HEK293 (cell line): ENCODE data around the gene CA9.

Source experiments
- CTCF ChIA-PET: fragments of 350-600 bp; formaldehyde crosslinking; extraction: SDS; loops from one replicate; lab custom pipeline; 2021; ENCODE audit warnings: antibody characterized with exemption; lab: Yijun Ruan, JAX
- POLR2A ChIA-PET: fragments of 300-600 bp; formaldehyde crosslinking; extraction: SDS; loops from one replicate; lab custom pipeline; 2020; ENCODE audit warnings: antibody characterized with exemption, inconsistent platforms; lab: Yijun Ruan, JAX
- H3K27ac ChIP-seq: fragments of 200-500 bp; sonication (Bioruptor generic); 2 replicates; pipeline ENCODE4 v1.5.1; 2014; ENCODE audit warnings: low read depth, low read length, control low read depth, inconsistent platforms; ENCODE audit errors: extremely low read depth
- H3K36me3 ChIP-seq, 2 experiments: fragments of 200-500 bp in 1 of 2; sonication (Bioruptor generic) in 1 of 2; 1 replicate in 1 of 2; 2 replicates in 1 of 2; pipeline ENCODE4 v1.5.1; 2014 to 2017; ENCODE audit warnings: inconsistent platforms in 2 of 2, low read length in 2 of 2; ENCODE audit not compliant: control insufficient read depth in 2 of 2, insufficient read depth in 1 of 2
- H3K4me1 ChIP-seq: fragments of 200-500 bp; sonication (Bioruptor generic); 2 replicates; pipeline ENCODE4 v1.5.1; 2014; ENCODE audit warnings: mild to moderate bottlenecking, low read length, inconsistent platforms; ENCODE audit not compliant: control insufficient read depth, insufficient read depth
- H3K4me3 ChIP-seq: 2 replicates; pipeline ENCODE4 v1.5.1; 2011; ENCODE audit warnings: low read depth, mild to moderate bottlenecking, control low read depth, low read length, moderate library complexity
- H3K9me3 ChIP-seq: fragments of 200-500 bp; sonication (Bioruptor generic); 2 replicates; pipeline ENCODE4 v1.5.1; 2014; ENCODE audit warnings: low read depth, low read length, inconsistent platforms; ENCODE audit not compliant: control insufficient read depth, insufficient read depth
- CTCF ChIP-seq: fragments of 450-650 bp; formaldehyde crosslinking; IDR thresholded peaks from 2 replicates; pipeline ENCODE4 v1.5.1; 2016; ENCODE audit warnings: missing biosample characterization, missing genetic modification characterization
- EGR2 ChIP-seq: fragments of 450-650 bp; formaldehyde crosslinking; IDR thresholded peaks from 2 replicates; pipeline ENCODE4 v1.5.1; 2016; ENCODE audit warnings: low read depth, missing biosample characterization, missing genetic modification characterization
- IKZF3 ChIP-seq: fragments of 450-650 bp; IDR thresholded peaks from 2 replicates; pipeline ENCODE4 v1.5.0; 2018; ENCODE audit warnings: missing biosample characterization, mild to moderate bottlenecking, missing genetic modification characterization, moderate library complexity
- KLF10 ChIP-seq: fragments of 450-650 bp; IDR thresholded peaks from 2 replicates; pipeline ENCODE4 v1.5.1; 2018; ENCODE audit warnings: missing biosample characterization, mild to moderate bottlenecking, missing genetic modification characterization
- PRDM1 ChIP-seq: fragments of 450-650 bp; formaldehyde crosslinking; IDR thresholded peaks from 2 replicates; pipeline ENCODE4; 2016; ENCODE audit warnings: missing biosample characterization, missing genetic modification characterization
- SETDB1 ChIP-seq: IDR thresholded peaks from one replicate; pipeline ENCODE4 v1.6.1; 2017; ENCODE audit warnings: mild to moderate bottlenecking, low read length, moderate library complexity, mixed read lengths; ENCODE audit not compliant: insufficient read length
- ZBTB17 ChIP-seq: fragments of 450-650 bp; formaldehyde crosslinking; IDR thresholded peaks from 2 replicates; pipeline ENCODE4 v1.5.1; 2016; ENCODE audit warnings: missing biosample characterization, missing genetic modification characterization
- ZBTB20 ChIP-seq: fragments of 450-650 bp; formaldehyde crosslinking; IDR thresholded peaks from 2 replicates; pipeline ENCODE4 v1.5.1; 2016; ENCODE audit warnings: missing biosample characterization, missing genetic modification characterization
- ZFP41 ChIP-seq: fragments of 450-650 bp; formaldehyde crosslinking; IDR thresholded peaks from 2 replicates; pipeline ENCODE4 v1.5.1; 2016; ENCODE audit warnings: missing biosample characterization, missing genetic modification characterization, borderline replicate concordance
- ZNF121 ChIP-seq: fragments of 450-650 bp; formaldehyde crosslinking; IDR thresholded peaks from 2 replicates; pipeline ENCODE4 v1.5.1; 2016; ENCODE audit warnings: missing biosample characterization, missing genetic modification characterization
- ZNF221 ChIP-seq: fragments of 450-650 bp; formaldehyde crosslinking; IDR thresholded peaks from 2 replicates; pipeline ENCODE4 v1.5.1; 2017; ENCODE audit warnings: missing biosample characterization, missing genetic modification characterization, borderline replicate concordance
- ZNF302 ChIP-seq: fragments of 450-650 bp; formaldehyde crosslinking; IDR thresholded peaks from 2 replicates; pipeline ENCODE4 v1.5.1; 2016; ENCODE audit warnings: missing biosample characterization, missing genetic modification characterization, low read depth
- ZNF341 ChIP-seq: fragments of 450-650 bp; formaldehyde crosslinking; IDR thresholded peaks from 2 replicates; pipeline ENCODE4; 2016; ENCODE audit warnings: low read depth, missing biosample characterization, missing genetic modification characterization
- ZNF350 ChIP-seq: fragments of 450-650 bp; formaldehyde crosslinking; IDR thresholded peaks from 2 replicates; pipeline ENCODE4 v1.5.0; 2017; ENCODE audit warnings: missing biosample characterization, mild to moderate bottlenecking, missing genetic modification characterization
- ZNF362 ChIP-seq: fragments of 450-650 bp; formaldehyde crosslinking; IDR thresholded peaks from 2 replicates; pipeline ENCODE4 v1.5.1; 2016; ENCODE audit warnings: missing biosample characterization, missing genetic modification characterization
- ZNF366 ChIP-seq: fragments of 450-650 bp; formaldehyde crosslinking; conservative IDR thresholded peaks from 2 replicates; pipeline ENCODE4 v1.5.1; 2016; ENCODE audit warnings: missing biosample characterization, missing genetic modification characterization
- ZNF501 ChIP-seq: fragments of 450-650 bp; formaldehyde crosslinking; IDR thresholded peaks from 2 replicates; pipeline ENCODE4 v1.5.1; 2016; ENCODE audit warnings: missing biosample characterization, missing genetic modification characterization
- ZNF544 ChIP-seq: fragments of 450-650 bp; formaldehyde crosslinking; IDR thresholded peaks from 2 replicates; pipeline ENCODE4 v1.5.0; 2017; ENCODE audit warnings: missing biosample characterization, missing genetic modification characterization
- ZNF600 ChIP-seq: fragments of 450-650 bp; formaldehyde crosslinking; IDR thresholded peaks from 2 replicates; pipeline ENCODE4 v1.5.1; 2016; ENCODE audit warnings: missing biosample characterization, missing genetic modification characterization
- ZNF621 ChIP-seq: fragments of 450-650 bp; formaldehyde crosslinking; IDR thresholded peaks from 2 replicates; pipeline ENCODE4 v1.5.1; 2017; ENCODE audit warnings: missing biosample characterization, missing genetic modification characterization
- ZNF629 ChIP-seq: fragments of 450-650 bp; formaldehyde crosslinking; IDR thresholded peaks from 2 replicates; pipeline ENCODE4 v1.5.1; 2017; ENCODE audit warnings: missing biosample characterization, missing genetic modification characterization
- ZNF792 ChIP-seq: fragments of 450-650 bp; formaldehyde crosslinking; IDR thresholded peaks from 2 replicates; pipeline ENCODE4 v1.5.1; 2016; ENCODE audit warnings: missing biosample characterization, missing genetic modification characterization

The CA9 gene

DNA sequence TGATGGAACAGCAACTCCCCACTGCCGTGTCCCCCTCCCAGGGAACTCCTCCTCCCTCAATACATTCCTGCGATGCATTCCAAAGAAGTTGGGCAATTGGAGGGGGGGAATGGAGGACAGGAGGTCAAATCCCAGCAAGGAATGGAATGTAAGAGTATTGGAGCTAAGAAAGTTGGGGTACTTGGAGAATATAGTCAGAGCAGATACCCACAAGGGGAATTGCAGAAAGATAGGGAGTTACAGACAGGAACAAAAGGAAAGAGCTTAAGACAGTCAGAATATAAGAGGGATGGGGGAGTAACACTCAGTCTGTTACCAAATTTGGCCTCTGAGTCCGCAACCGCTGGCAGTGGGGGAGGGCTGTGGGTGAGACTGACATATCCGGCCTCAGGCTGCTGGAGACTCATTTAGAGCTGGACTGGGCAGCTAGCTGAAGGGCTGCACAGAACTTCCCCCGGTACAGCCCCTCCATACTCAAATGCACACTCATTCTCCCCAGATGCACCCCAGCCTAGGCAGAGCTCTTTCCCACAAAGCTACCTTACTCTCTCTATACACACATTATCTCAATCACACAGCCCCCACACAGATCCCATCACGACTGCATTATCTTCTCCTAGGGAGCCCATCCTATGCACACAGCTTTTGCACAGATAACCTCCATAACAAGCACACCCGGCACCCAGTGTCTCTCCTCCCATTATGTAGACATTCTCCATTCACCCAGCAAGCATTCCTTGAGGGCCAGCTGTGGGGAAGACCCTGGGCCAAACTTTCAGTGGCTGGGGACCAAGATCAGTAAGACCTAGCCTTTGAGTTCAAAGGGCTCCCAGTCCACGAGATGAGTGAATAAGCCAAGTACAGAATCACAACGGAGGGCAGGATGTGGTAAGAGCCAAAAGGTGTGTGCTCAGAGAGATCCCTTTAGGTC is 54.6 kb downstream of the CA9 start:
- no peak for TF ChIP-seq IKZF3
- TF ChIP-seq ZNF341 (tag by site-specific recombination), result peak; percentile 31; the same call in 1 of the 2 replicates
- no peak for TF ChIP-seq ZNF350
- 0 out of 2 replicates have a peak, but pooled peaks have one; percentile 10 for TF ChIP-seq ZNF600 (tag by site-specific recombination)
- Histone ChIP-seq H3K4me1 (peaks cover 6% of the 10 kb centered on the region; the same call in 1 of the 2 replicates), H3K4me3 (no peak overlapping the region), H3K27ac (no peak overlapping the region), H3K36me3 (peaks cover 10 to 58% of the 10 kb centered on the region in 2 experiments), H3K9me3 (no peaks in the 10 kb centered on the region)
- POLR2A ChIA-PET, result interaction anchor here (0.6 to 1.9 kb wide), 15 partner anchors 9 to 625 kb away, joined by 3 to 11 read pairs (median 3); partner anchors contain the start of genes ARHGEF39, CCDC107, RMRP and STOML2
- CTCF ChIA-PET, result interaction anchor here (0.6 to 8.0 kb wide), 20 partner anchors 8 to 125 kb away, joined by 3 to 88 read pairs (median 4); partner anchors contain the start of genes CCDC107 and RMRP

DNA sequence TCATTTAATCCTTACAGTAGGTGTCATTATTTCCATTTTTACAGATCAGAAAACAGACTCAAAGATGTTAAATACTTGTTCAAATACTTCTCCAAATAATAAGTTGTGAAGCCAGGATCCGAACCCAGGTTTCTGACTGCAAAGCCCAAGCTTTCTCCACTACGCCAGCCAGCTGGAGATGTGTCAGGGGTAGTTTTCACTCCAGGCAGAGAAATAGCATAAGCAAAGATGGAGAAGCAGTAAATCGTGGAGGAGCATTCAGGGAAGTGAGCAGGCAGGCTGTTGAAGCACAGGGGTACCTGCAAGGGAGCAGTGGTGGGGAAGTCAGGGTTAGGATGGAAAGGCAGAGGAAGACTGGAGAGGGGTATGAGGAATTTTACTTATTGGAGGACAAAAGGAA is 55.4 kb downstream of the CA9 start:
- ChIA-PET POLR2A (interaction anchor here (0.6 to 1.7 kb wide), 3 partner anchors 28 to 626 kb away, joined by 3 to 4 read pairs (median 3); partner anchors contain the start of gene STOML2), CTCF (interaction anchor here (0.6 to 8.0 kb wide), 18 partner anchors 8 to 240 kb away, joined by 3 to 88 read pairs (median 5); partner anchors contain the start of genes CCDC107 and RMRP)
- Histone ChIP-seq H3K27ac (no peak overlapping the region), H3K4me3 (no peak overlapping the region), H3K36me3 (peaks cover 5 to 56% of the 10 kb centered on the region in 2 experiments; a peak in 2 of 3 replicates), H3K9me3 (no peaks in the 10 kb centered on the region), H3K4me1 (peaks cover 13% of the 10 kb centered on the region)
- no peak for TF ChIP-seq IKZF3
- TF ChIP-seq ZNF302, result no peak
- TF ChIP-seq ZNF362 (tag by site-specific recombination), result no peak
- no peak for TF ChIP-seq ZNF501
- TF ChIP-seq ZNF544, result no peak
- no peak for TF ChIP-seq ZNF221 (tag by site-specific recombination)
- TF ChIP-seq ZNF121 (tag by site-specific recombination), result no peak
- no peak for TF ChIP-seq EGR2 (tag by site-specific recombination)

- CTCF ChIA-PET, result interaction anchor here (0.6 to 8.0 kb wide), 29 partner anchors 8 to 742 kb away, joined by 3 to 88 read pairs (median 5); partner anchors contain the start of genes CCDC107 and RMRP
- H3K4me1 ChIP-seq, result peaks cover 13% of the 10 kb centered on the region
- H3K9me3 ChIP-seq, result no peaks in the 10 kb centered on the region
- H3K27ac ChIP-seq, result no peak overlapping the region
- POLR2A ChIA-PET, result interaction anchor here (3.4 to 4.2 kb wide), 4 partner anchors 10 to 83 kb away, joined by 21 to 73 read pairs (median 22); partner anchors contain the start of genes GBA2 and RGP1
- TF ChIP-seq ZNF366 (tag by site-specific recombination), result 0 out of 2 replicates have a peak, but pooled peaks have one; percentile 42
- no peak for TF ChIP-seq KLF10 (tag by site-specific recombination)
- peak; percentile 63 for TF ChIP-seq PRDM1 (tag by site-specific recombination)
- TF ChIP-seq ZNF341 (tag by site-specific recombination), result no peak
- no peak for TF ChIP-seq SETDB1
- no peak for TF ChIP-seq ZBTB20
- TF ChIP-seq ZNF792 (tag by site-specific recombination), result no peak
- no peak for TF ChIP-seq ZNF621 (tag by site-specific recombination)
- TF ChIP-seq ZNF629 (tag by site-specific recombination), result 0 out of 2 replicates have a peak, but pooled peaks have one; percentile 14
- TF ChIP-seq CTCF (tag by site-specific recombination), result peak; percentile 82; the same call in 1 of the 2 replicates
- peak; percentile 20; the same call in 1 of the 2 replicates for TF ChIP-seq ZBTB17 (tag by site-specific recombination)
- TF ChIP-seq ZFP41, result no peak
- TF ChIP-seq, all 188 proteins: peak for 5
- no peak overlapping the region for H3K4me3 ChIP-seq
- H3K36me3 ChIP-seq, result peaks cover 1 to 56% of the 10 kb centered on the region in 2 experiments; a peak in 2 of 3 replicates
Observed at GRCh38 chr9:35729700-35730485, 56.2 kb downstream of the CA9 start.
